GM18502 (cell line): ENCODE data around the gene IKBIP.
"Not testable (repeated sequence)": the region's sequence is repeated elsewhere in the genome, so short reads cannot be mapped to it uniquely, and the experiment has no call there.

Source experiments
- ATAC-seq: cut with Tn5 transposase; IDR thresholded peaks from one replicate; pipeline ENCODE4 v1.9.1; 2021; ENCODE audit warnings: mild to moderate bottlenecking; ENCODE audit not compliant: unreplicated experiment, poor library complexity

Gene IKBIP

DNA sequence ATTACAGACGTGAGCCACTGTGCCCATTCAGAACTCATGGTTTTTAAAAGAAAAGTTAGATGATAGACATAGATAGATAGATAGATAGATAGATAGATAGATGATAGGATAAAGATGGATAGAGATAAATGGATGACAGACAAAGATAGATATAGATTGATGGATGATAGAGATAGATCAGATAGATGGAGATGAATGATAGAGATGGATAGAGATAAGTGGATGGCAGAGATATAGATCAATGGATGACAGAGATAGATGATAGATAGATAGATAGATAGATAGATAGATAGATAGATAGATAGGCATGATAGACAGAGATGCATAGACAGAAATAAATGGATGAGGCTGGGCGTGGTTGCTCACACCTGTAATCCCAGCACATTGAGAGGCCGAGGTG lies 64.8 kb downstream of the IKBIP start:
- ATAC-seq = no peak

DNA sequence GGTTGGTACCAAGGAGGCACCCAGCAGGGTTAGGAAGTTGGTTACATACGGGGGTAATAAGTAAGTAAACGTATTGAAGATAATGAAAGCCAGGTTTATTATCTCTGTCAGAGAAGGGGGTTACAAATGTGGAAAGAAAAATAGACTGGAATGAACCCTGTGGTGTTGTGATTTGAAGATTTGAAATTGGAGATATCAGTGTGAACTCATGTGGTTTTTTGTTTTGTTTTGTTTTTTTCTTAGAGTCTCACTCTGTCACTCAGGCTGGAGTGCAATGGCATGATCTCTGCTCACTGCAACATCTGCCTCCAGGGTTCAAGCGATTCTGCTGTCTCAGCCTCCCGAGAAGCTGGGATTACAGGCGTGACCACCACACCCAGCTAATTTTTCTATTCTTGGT lies 65.2 kb downstream of the IKBIP start:
- no peak for ATAC-seq

DNA sequence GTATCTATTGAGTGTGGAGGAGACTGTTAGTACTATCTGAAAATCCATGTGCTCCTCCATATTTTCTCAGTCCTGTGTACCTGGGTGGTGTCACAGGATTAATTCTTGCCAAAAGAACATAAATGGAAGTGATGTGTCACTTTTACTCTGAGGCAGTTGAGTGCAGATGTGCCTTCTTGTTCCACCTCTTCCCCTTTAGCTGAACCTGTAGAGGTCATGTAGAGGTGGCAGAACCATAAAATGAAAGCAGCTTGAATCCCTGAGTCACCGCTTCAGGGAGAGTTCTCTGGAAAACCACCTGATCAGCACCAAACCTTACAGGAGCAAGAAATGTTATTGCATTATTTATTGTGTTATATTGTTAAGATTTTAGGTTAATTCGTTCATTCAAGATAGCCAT lies 65.8 kb downstream of the IKBIP start:
- no peak for ATAC-seq

DNA sequence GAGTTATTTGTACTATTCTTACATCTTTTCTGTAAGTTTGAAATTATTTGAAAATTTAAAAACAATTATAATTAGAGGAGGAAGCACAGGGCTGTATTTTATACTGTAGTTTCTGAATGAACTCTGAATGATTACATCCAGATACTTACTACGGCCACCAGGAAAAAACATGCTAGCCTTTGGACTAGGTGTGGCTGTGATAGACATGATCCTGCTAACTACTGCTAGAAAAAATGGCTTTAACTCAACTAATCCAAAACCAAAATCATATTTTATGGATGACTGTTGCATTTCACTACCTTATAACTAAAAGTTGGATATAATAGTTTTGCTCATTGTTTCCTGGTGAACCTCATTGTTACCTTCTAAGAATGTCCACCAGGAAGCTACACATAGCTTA lies 66.2 kb downstream of the IKBIP start:
- no peak for ATAC-seq

DNA sequence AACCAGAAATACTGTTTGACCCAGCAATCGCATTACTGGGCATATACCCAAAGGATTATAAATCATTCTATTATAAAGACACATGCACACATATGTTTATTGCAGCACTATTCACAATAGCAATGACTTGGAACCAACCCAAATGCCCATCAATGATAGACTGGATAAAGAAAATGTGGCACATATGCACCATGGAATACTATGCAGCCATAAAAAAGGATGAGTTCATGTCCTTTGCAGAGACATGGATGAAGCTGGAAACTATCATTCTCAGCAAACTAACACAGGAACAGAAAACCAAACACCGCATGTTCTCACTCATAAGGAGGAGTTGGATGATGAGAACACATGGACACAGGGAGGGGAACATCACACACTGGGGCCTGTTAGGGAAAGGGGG lies 67.8 kb downstream of the IKBIP start:
- not testable (repeated sequence) for ATAC-seq

DNA sequence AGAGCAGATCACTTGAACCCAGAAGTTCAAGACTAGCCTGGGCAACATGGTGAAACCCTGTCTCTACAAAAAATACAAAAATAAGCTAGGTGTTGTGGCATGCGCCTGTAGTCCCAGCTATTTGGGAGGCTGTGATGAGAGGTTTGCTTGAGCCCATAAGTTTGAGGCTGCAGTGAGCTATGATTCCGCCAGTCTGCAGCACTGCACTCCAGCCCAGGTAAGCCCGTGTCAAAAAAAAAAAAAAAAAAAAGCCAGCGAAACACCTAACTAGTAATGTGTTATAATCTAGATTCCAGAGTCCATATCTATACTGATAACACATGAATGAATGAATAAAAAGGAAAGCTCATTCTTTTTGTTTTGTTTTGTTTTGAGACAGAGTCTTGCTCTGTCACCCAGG lies 69.6 kb downstream of the IKBIP start:
- ATAC-seq = no peak
